Activated CD4-positive, alpha-beta T cell treated with anti-CD3 and anti-CD28 coated beads, Interleukin-2, amount 50 U/mL, for 1 hour (primary cell): ENCODE data around the gene GPR156.
"Not testable (repeated sequence)": the region's sequence is repeated elsewhere in the genome, so short reads cannot be mapped to it uniquely, and the experiment has no call there.

Experiments
- DNase-seq: peaks from one replicate; pipeline ENCODE4 v3.0.0-alpha.2; 2020

The GPR156 gene

DNA sequence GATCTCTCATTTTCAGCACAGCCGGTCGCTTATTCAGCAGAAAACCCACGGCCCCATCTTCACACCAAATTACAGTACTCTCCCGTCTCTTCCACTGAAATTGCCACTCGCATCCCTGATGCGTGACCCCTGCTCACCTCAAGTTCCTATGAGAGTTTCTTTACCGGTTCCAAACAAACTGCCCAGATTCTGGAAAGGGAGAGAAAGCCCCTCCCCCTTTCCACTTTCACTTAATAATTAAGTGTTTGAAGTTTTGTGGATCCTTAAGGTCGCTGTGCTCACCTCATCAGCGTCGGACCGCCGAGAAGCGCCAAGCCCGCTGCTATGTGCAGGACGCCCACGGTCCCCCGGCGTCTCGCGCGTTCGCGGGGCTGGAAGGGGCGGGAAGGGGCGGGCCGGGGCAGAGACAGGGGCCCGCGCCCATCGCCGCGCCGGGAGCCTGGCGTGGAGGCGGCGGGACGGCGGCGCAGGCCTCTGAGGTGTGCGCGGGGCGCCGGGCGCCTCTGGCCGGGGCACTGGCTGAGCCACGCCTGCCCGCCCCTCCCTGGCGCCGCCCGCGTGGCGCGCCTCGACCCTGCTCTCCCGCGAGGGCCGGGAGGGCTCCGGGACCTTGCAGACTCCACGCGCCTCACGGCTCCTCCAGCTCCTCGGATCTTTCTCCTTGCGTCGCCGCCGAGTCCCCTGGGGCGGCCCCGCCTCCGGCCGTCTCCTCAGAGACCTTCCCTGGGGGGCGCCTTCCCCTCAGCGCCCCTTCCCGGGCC lies at the start of gene GPR156:
GPR156 (minus strand) TSS at position 476 of the 761 bp plus-strand sequence. CDS start 41,124 bp downstream, outside the sequence.
- DNase-seq = no peak

- no peak for DNase-seq
These were observed 47.6 kb upstream of the GPR156 start for GRCh38 chr3:120332646-120333045.

DNA sequence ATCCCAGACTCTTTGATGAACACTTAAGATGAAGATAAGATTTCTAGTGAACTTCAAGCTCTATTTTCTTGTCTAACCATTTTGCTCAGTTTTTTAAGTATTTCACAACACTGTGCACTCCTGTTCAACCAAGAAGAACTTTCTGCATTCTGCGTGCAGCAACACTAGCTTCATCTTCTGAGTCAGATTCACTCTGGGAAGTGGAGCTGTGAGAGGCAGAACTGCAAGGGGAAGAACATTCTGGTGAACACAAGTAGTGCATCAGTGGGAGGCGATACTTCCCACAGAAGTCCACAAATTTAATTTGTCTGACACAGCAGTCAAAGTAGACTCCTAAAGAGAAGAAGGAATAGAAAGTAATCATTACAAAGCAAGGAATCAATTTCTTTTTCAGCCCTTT lies 46.1 kb upstream of the GPR156 start:
- no peak for DNase-seq

- DNase-seq = no peak
These were observed 41.8 kb upstream of the GPR156 start for GRCh38 chr3:120326784-120327183.

DNA sequence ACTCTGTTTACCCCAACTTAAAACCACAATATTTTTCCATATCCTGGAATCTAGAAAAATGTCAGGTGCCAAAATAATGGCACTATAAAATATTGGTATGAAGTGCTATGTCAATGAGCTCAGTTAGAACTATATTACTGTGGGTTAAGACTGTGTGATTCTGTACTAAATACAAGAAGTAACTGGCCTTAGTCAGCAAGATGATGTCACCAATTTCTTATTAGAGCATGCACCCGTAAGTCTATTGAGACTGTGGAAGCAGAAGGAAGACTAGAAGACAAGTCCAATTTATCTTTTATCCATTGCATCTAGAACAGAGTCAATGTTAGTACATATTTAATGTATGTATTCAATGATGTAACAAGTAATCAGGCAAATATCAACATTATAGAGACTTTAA lies 39.2 kb upstream of the GPR156 start:
- no peak for DNase-seq

DNA sequence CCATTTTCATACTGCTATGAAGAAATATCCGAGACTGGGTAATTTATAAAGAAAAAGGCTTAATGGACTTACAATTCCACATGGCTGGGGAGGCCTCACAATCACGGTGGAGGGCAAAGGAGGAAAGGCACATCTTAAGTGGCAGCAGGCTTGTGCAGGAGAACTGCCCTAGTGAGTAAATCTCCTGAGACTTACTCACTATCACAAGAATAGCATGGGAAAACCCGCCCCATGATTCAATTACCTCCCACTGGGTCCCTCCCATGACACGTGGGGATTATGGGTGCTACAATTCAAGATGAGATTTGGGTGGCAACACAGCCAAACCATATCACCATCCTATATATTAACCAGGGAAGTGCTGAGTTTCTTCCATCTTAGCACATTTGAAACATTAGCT lies 38.7 kb upstream of the GPR156 start:
- DNase-seq = not testable (repeated sequence)

DNA sequence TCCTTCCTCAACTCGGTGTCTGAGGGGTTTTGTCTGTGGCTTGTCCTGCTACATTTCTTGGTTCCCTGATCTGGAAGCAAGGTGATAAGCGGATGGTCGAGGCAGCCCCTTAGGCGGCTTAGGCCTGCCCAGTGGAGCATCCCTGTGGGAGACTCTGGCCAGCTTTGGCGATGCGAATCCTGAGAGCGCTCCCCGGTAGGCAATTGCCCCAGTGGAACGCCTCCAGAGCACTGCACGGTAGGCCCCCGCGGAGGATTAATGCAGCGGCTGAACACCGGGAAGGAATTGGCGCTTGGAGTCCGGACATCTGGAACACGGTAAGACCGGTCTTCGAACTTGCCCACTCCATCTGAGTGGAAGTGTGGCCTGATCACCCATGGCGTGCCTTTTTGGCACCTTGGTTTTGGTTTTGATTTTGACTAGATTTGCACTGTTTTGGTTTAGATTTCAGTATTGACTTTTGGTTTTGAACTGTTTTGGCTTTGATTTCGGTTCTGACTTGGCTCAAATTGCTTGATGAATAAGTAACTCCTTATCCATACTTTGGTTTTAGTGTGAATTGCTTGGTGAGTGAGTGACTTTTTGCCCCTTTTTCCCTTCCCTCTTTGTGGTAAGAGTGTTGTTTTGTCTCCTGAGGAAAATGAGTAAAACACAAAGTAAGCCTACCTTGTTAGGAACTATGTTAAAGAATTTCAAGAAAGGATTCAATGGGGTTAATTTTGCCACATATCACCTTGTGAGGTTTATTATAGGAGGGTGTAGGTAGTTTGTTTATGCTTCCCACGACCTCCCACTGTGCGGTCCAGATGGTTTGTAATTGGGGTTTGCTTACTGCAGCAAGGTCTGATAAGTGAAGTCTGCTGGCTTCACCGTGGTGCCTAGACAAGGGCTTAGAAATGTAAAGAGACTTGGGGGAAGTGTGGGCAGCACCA lies 27.1 kb upstream of the GPR156 start:
- no peak for DNase-seq

DNA sequence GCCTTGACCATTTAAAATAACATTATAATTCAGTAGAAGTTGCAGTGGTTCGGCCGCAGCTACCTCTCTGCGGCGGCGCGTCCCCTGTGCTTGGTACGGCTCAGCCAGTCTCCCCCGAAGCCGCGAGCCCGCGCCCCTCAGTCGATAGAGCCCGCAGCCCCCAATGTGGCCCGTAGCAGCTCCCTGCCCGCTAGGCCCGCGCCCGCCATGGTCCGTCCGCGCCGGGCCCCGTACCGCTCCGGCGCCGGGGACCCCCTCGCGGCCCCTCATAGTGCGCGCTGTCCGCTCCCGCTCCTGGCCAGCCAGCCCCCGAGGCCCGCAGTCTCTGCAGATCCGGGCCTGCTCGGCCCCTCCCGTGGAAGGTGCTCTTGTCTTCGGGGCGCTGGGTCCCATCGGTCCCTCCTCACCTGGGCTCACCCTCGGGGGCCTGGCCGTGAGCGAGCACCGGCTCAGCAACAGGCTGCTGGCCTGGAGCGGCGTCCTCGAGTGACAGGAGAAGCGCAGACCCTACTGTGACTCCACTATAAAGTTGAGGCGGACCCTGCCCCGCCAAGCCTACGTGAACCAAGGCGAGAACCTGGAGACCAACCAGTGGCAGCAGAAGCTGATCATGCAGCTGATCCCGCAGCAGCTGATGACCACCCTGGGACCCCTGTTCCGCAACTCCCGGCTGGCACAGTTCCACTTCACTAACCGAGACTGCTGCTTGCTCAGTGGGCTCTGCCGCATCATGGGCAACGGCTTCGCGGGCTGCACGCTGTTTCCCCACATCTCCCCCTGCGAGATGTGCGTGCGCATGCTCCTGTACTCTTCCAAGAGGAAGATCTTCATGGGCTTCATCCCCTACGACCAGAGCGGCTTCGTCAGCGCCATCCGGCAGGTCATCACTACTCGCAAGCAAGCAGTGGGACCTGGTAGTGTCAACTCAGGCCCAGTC lies 21.8 kb upstream of the GPR156 start:
- DNase-seq = no peak

DNA sequence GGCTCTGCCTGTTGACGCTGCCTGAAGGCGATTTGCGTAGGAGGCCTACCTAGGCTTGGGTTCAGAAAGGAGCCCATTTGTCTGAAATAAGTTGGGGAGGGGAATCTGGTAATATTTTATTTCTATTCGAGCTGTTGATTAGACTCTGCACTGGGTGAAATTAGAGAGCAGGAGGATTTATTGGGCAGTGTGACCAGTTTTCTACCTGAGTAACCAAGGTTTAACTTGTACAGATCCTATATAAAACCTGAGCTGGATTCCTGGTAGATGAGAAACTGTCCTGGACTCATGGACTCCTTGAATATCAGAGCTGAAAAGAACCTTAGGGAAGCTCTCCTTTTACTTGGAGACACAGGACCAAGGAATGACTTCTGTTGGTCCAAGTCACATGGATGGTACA lies 19.6 kb upstream of the GPR156 start:
- DNase-seq = no peak

- no peak for DNase-seq
These were observed 17.3 kb upstream of the GPR156 start for GRCh38 chr3:120302361-120302760.

DNA sequence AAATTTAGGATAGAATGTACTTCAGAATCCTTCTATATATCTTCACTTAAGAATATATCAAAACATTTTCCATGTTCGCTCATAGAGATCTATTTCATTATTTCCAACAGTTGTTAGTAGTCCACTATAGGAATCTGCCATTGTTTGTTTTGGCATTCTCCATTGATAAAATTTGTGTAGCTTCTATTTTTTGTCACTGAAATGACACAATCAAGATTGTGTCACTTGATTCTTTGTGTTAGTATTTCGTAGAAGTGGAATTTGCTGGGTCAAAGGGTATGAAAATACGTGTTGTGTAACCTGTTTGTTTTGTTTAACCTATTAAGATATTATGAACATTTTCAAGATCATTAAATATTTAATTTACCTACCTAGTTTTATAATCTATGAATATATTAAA lies 15.9 kb upstream of the GPR156 start:
- no peak for DNase-seq

GRCh38 chr3:120299403-120299802 lies 14.4 kb upstream of the GPR156 start:
- DNase-seq = no peak

DNA sequence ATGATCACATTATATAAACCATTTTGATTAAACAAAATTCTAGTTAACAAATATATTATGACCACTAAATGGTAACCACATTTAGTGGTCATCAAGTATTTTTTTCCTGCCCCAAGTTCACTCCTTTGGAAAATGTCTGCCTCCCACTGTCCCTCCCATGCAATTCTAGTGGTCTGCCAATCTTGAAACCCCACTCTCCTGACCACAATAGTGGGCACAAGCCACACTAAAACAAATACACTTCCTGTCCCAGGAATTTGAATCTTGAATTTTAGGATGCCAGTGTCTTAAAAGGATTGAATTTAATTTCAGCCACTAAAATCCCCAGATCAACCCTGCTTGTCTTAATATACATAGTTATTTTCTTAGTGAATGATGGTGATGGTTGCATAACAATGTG lies 14.0 kb upstream of the GPR156 start:
- no peak for DNase-seq

- not testable (repeated sequence) for DNase-seq
These were observed 6.5 kb upstream of the GPR156 start for GRCh38 chr3:120291552-120291951.

- no peak for DNase-seq
These were observed 4.6 kb upstream of the GPR156 start for GRCh38 chr3:120289636-120290035.

DNA sequence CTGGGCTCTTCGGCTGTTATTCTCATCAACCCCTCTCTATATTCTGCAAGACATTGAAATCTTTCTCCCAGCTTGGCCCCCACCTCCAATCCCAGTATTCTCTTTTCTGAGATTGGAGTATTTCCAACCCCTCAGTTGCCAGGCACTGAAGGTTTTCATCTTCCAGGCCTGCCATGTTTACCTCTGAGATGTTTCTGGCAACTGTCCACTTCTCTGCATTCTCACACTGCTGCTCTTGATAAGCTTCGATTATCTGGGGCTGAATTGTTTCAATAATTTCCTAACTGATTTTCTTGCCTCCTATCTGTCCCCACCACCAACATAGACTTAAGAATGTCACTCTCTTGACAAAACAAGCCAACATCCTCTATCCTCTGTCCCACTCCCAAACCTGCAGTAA lies 1.4 kb upstream of the GPR156 start:
- DNase-seq = no peak

- no peak for DNase-seq
These were observed 453 bp upstream of the GPR156 start for GRCh38 chr3:120285508-120285841.

GRCh38 chr3:120281261-120281660 lies 3.8 kb downstream of the GPR156 start:
- DNase-seq = no peak

DNA sequence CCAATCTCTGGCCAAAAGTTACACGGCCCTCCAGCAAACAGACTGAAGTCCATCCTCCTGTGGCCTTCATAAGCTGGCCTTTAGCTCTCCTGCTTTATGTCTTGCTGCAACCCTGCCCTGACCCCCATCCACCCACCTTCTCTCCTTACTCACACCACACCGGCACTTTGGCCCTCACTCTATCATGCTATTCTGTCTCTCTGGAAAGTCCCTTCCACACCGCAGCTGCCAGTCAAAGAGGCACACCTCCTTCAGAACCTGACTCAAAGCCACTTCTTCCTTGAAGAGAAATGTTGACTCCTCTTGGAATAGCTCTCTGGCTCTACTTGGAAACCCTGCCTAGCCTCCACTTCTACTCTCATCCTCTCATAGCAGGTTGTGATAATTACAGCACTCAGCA lies 4.5 kb downstream of the GPR156 start:
- no peak for DNase-seq

- DNase-seq = no peak
These were observed 5.0 kb downstream of the GPR156 start for GRCh38 chr3:120280026-120280425.

DNA sequence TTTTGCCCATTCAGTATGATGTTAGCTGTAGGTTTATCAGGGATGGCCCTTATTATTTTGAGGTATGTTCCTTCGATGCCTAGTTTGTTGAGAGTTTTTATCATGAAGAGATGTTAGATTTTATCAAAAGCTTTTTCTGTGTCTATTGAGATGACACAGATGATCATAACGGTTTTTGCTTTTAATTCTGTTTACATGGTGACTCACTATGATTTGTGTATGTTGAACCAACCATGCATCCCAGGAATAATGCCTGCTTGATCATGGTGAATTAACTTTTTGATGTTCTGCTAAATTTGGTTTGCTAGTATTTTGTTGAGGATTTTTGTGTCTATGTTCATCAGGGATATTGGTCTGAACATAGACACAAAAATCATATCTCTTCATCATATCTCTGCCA lies 8.3 kb downstream of the GPR156 start:
- DNase-seq = no peak

DNA sequence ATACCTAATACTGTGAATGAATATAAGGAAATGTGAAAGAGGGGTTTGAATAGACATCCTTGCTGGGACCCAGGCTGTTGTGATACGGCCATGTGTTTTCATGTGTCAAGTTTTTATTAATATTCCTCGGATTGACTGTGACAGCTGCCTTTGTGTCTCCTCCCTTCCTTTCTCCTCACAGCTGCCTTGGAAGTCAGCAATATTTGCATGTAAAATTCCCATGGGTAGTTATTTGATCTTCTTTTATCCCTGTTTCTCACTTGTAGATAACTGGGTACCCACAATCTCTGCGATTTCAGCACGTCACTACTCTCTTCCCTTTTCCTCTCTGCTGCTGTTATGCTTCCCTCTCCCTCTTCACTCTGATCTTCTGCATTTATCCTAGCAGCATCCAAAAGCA lies 9.4 kb downstream of the GPR156 start:
- no peak for DNase-seq

DNA sequence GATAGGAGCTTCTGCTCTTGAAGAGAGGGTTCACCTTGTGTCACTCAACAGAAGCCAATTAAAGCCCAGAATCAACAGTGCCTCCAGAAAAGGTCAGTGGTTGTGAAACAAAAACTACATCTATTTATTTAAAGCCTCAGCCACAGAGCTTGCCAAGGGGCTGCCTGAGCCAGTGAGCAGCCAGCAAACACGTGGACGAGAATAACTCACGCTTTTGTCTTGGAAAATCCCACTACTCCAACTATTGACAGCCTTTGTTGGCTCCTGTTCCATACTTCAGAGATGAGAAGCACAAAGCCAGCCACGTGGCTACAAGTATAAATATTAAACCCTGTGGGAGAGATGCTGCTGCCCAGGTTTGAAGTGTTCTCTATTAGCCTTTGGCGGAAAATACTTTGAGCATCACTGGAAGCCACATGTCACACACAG lies 10.3 kb downstream of the GPR156 start:
- DNase-seq = no peak
